ENCODE measurements around the gene IL36G. TPM values are rescaled to one million over a fixed set of nuclear protein-coding genes. Genes with fewer than 3 reads are reported as not detected.

IL36G gene
- total and polyA plus RNA-seq, 7 experiments from 2014 or later = not detected

DNA sequence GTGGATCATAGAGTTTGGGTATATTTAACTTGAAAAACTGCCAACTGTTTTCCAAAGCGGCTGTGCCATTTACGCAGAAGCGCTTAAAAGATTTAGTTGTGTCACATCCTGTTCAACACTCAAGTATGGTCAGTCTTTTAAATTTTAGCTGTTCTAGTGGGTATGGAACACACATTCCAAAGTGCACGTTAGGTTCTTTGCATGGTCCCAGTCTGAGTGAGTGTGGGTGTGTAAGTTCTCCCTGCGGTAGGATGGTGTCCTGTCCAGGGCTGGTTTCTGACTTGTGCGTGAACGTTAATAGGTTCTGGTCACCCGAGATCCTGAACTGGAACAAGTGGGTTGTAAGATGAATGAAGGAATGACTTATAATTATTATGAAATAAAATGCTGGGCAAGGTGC, 28.4 kb upstream of the IL36G start:
- ChIA-PET CTCF (no interaction called here), POLR2A (no interaction called here)
- no peak overlapping the region for H3K4me3 Mint-ChIP-seq
- H3K27me3 Mint-ChIP-seq = peaks cover 4 to 43% (median 13%) of the 10 kb centered on the region in 5 donors
- H3K36me3 Mint-ChIP-seq = no peaks in the 10 kb centered on the region
- DNase-seq (no peak), ATAC-seq (no peak)
- peaks cover 0 to 9% (median 0%) of the 10 kb centered on the region in 11 donors for H3K9me3 Mint-ChIP-seq
- no peak overlapping the region for H3K27ac ChIP-seq (ENCODE audit: low read depth, low read length)
- intact Hi-C loops (cut with micrococcal nuclease) = no loop called here
- peaks cover 0 to 7% (median 0%) of the 10 kb centered on the region in 3 experiments for H3K9me3 ChIP-seq (ENCODE audit: control insufficient read depth in 2 of 3, low read length in 3 of 3)
- H3K4me1 ChIP-seq (ENCODE audit: control insufficient read depth in 2 of 2, insufficient read depth in 2 of 2, low read length in 2 of 2) = no peaks in the 10 kb centered on the region
- no peak overlapping the region for H3K4me3 ChIP-seq (ENCODE audit: low read length)
- H3K27me3 ChIP-seq (ENCODE audit: control insufficient read depth in 2 of 2, insufficient read depth in 2 of 2, low read length in 2 of 2) = no peaks in the 10 kb centered on the region
- no peaks in the 10 kb centered on the region for H3K36me3 ChIP-seq (ENCODE audit: control insufficient read depth in 2 of 3, insufficient read depth in 3 of 3, low read length in 3 of 3)
- H3K4me1 Mint-ChIP-seq = no peaks in the 10 kb centered on the region
- H3K27ac Mint-ChIP-seq = no peak overlapping the region

DNA sequence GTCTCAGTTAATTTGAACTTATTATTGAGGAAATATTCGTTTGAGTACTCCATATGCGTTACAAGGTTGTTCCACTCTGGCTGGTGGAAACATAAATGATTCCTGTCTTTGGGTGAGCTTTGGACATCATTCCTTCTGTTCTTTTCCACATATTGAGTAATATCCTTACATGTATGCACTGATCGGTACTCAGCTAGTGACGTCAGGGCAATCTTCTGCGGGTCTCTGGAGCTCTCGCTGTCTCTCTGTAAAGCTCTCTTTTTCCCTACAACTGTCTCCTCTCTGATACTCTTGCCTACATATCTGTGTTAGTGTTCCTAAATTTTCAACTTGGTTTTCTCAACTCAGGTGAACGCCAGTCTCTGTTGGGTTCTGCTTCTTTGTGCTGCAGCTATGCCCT, 23.4 kb upstream of the IL36G start:
- H3K27ac ChIP-seq (ENCODE audit: low read depth, low read length) = no peak overlapping the region

DNA sequence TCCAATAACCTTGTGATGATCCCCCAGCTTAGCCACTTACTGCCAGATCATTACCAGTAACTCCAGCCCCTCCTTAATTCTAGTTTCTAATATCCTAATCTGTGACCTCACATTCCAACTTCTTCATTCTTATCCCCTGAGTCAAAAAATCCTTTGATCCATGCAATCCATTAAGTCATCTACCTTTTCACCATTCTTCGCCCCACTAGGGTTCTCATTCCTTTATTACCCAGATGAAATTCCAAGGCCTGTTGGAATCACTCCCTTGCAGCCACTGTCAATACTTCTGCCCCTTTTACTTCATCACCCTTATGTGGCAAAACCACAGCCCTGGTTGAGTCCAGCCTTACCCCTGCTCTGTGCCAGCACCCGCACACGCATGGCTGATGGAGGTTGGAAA, 20.3 kb upstream of the IL36G start:
- peaks cover 0 to 13% (median 0%) of the 10 kb centered on the region in 5 donors for H3K27me3 Mint-ChIP-seq
- POLR2A ChIA-PET = no interaction called here
- H3K4me3 Mint-ChIP-seq = no peak overlapping the region
- no peak for ATAC-seq
- intact Hi-C loops (cut with micrococcal nuclease) = no loop called here
- no peaks in the 10 kb centered on the region for H3K36me3 ChIP-seq (ENCODE audit: control insufficient read depth in 2 of 3, insufficient read depth in 3 of 3, low read length in 3 of 3)
- no peaks in the 10 kb centered on the region for H3K9me3 ChIP-seq (ENCODE audit: control insufficient read depth in 2 of 3, low read length in 3 of 3)
- no peak for DNase-seq
- no peaks in the 10 kb centered on the region for H3K4me1 Mint-ChIP-seq
- no peaks in the 10 kb centered on the region for H3K4me1 ChIP-seq (ENCODE audit: control insufficient read depth in 2 of 2, insufficient read depth in 2 of 2, low read length in 2 of 2)
- no peaks in the 10 kb centered on the region for H3K36me3 Mint-ChIP-seq
- peaks cover 0 to 4% (median 0%) of the 10 kb centered on the region in 11 donors for H3K9me3 Mint-ChIP-seq
- H3K27ac Mint-ChIP-seq = no peak overlapping the region
- CTCF ChIA-PET = interaction anchor here (0.9 to 1.0 kb wide), 2 partner anchors 10 to 28 kb away, joined by 3 read pairs; no protein-coding TSS in a partner anchor
- H3K27me3 ChIP-seq (ENCODE audit: control insufficient read depth in 2 of 2, insufficient read depth in 2 of 2, low read length in 2 of 2) = no peaks in the 10 kb centered on the region
- H3K27ac ChIP-seq (ENCODE audit: low read depth, low read length) = no peak overlapping the region
- H3K4me3 ChIP-seq (ENCODE audit: low read length) = no peak overlapping the region

More for the DNA sequence above, 23.4 kb upstream of the IL36G start:
- no peak overlapping the region for H3K27ac Mint-ChIP-seq
- no peak overlapping the region for H3K4me3 Mint-ChIP-seq
- H3K9me3 Mint-ChIP-seq = peaks cover 0 to 7% (median 0%) of the 10 kb centered on the region in 11 donors
- CTCF ChIA-PET = interaction anchor here (0.7 to 1.8 kb wide), 3 partner anchors 9 to 126 kb away, joined by 3 to 6 read pairs (median 3); no protein-coding TSS in a partner anchor
- no peaks in the 10 kb centered on the region for H3K27me3 ChIP-seq (ENCODE audit: control insufficient read depth in 2 of 2, insufficient read depth in 2 of 2, low read length in 2 of 2)
- H3K4me3 ChIP-seq (ENCODE audit: low read length) = no peak overlapping the region
- POLR2A ChIA-PET = no interaction called here
- no peaks in the 10 kb centered on the region for H3K4me1 Mint-ChIP-seq
- ATAC-seq (no peak), DNase-seq (no peak)
- H3K4me1 ChIP-seq (ENCODE audit: control insufficient read depth in 2 of 2, insufficient read depth in 2 of 2, low read length in 2 of 2) = no peaks in the 10 kb centered on the region
- intact Hi-C loops (cut with micrococcal nuclease) = no loop called here
- no peaks in the 10 kb centered on the region for H3K36me3 ChIP-seq (ENCODE audit: control insufficient read depth in 2 of 3, insufficient read depth in 3 of 3, low read length in 3 of 3)
- no peaks in the 10 kb centered on the region for H3K9me3 ChIP-seq (ENCODE audit: control insufficient read depth in 2 of 3, low read length in 3 of 3)
- H3K27me3 Mint-ChIP-seq = peaks cover 4 to 34% (median 11%) of the 10 kb centered on the region in 5 donors
- H3K36me3 Mint-ChIP-seq = no peaks in the 10 kb centered on the region

DNA sequence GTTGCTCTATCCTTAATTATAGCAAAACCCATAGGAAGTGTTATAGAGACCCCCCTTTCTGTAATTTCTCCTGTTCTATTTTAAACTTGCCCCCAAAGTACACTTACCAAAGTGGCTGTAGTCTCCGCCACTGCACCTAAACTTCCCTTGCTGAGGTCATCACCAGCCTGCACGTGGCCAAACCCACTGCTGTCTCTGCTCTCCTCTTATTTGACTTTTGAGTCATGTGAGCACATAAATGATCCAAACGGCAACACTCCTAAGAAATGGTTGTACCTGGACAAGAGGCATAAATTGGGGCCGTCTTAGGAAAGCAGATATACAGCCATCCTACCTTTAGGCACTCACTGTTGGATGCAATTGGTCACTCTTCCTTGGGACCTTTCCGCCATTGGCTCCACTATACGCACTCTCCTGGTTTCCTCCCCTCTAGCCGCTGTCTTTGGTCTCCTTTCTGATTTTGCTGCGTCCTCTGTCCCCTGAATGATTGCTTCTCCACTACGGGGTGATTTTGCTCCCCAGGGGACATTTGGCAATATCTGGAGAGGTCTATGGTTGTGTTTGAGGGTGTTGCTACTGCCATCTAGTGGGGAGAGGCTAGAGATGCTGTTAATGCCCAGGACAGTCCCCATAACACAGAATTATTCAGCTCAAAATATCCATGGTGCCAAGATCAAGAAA, 19.2 kb upstream of the IL36G start:
- no peaks in the 10 kb centered on the region for H3K9me3 ChIP-seq (ENCODE audit: control insufficient read depth in 2 of 3, low read length in 3 of 3)
- ChIA-PET CTCF (interaction anchor here (0.6 to 1.4 kb wide), 4 partner anchors 19 to 37 kb away, joined by 3 to 9 read pairs (median 4); partner anchors contain the start of gene IL36G), POLR2A (interaction anchor here (1.0 kb wide), 1 partner anchor 182 kb away, joined by 3 read pairs; no protein-coding TSS in a partner anchor)
- H3K4me3 ChIP-seq (ENCODE audit: low read length) = no peak overlapping the region
- Mint-ChIP-seq H3K27ac (no peak overlapping the region), H3K4me3 (no peak overlapping the region), H3K9me3 (no peaks in the 10 kb centered on the region), H3K36me3 (no peaks in the 10 kb centered on the region), H3K27me3 (peaks cover 0 to 8% (median 0%) of the 10 kb centered on the region in 5 donors), H3K4me1 (no peaks in the 10 kb centered on the region)
- no peaks in the 10 kb centered on the region for H3K27me3 ChIP-seq (ENCODE audit: control insufficient read depth in 2 of 2, insufficient read depth in 2 of 2, low read length in 2 of 2)
- H3K36me3 ChIP-seq (ENCODE audit: control insufficient read depth in 2 of 3, insufficient read depth in 3 of 3, low read length in 3 of 3) = no peaks in the 10 kb centered on the region
- DNase-seq (peak in 6 of 9 donors; percentile 24 to 63 (median 52)), ATAC-seq (peak; percentile 87)
- intact Hi-C loops (cut with micrococcal nuclease) = loop anchor here (1.0 kb wide), 2 partner anchors 38 to 209 kb away; no protein-coding TSS in a partner anchor
- H3K27ac ChIP-seq (ENCODE audit: low read depth, low read length) = no peak overlapping the region
- no peaks in the 10 kb centered on the region for H3K4me1 ChIP-seq (ENCODE audit: control insufficient read depth in 2 of 2, insufficient read depth in 2 of 2, low read length in 2 of 2)

DNA sequence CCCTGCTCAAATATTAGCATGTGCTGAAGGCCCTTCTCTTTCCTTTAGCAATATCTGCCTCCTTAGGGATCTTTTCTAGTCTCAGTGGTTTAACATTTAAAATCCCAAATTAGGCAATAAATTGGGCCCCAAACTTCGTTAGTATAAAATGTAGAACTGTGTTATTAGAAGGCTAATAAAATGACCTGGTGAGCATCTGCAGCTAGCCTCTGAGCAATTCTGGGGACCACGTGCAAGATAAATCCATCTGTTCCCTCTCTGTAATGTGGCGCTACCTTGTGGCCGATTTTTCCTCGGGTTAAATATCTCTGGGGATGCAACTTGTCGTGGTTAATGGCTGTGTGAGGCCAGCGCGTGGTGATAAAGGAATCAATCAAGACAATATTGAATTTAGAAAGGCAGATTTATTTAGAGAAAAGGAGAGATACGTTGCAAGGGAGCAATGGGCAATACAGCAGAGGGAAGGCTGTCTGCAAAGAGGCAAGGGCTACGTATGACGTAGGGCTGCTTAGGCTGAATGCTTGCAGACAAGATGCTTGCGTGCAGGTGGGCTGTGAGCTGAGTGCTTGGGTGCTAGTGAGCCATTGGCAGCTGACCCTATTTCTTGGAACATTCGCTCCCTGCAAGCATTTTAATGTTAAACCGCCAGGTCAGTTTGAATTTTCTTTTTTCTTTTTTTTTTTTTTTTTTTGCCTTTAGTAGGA, 18.5 kb upstream of the IL36G start:
- Mint-ChIP-seq H3K4me1 (no peaks in the 10 kb centered on the region), H3K36me3 (no peaks in the 10 kb centered on the region), H3K27ac (no peak overlapping the region), H3K9me3 (no peaks in the 10 kb centered on the region), H3K27me3 (peaks cover 0 to 8% (median 0%) of the 10 kb centered on the region in 5 donors), H3K4me3 (no peak overlapping the region)
- Histone ChIP-seq H3K27ac (ENCODE audit: low read depth, low read length) (no peak overlapping the region), H3K9me3 (ENCODE audit: control insufficient read depth in 2 of 3, low read length in 3 of 3) (no peaks in the 10 kb centered on the region), H3K4me1 (ENCODE audit: control insufficient read depth in 2 of 2, insufficient read depth in 2 of 2, low read length in 2 of 2) (no peaks in the 10 kb centered on the region), H3K27me3 (ENCODE audit: control insufficient read depth in 2 of 2, insufficient read depth in 2 of 2, low read length in 2 of 2) (no peaks in the 10 kb centered on the region), H3K36me3 (ENCODE audit: control insufficient read depth in 2 of 3, insufficient read depth in 3 of 3, low read length in 3 of 3) (no peaks in the 10 kb centered on the region), H3K4me3 (ENCODE audit: low read length) (no peak overlapping the region)
- CTCF ChIA-PET = interaction anchor here (0.6 to 1.4 kb wide), 4 partner anchors 18 to 211 kb away, joined by 3 to 9 read pairs (median 4); partner anchors contain the start of gene IL36G
- POLR2A ChIA-PET = interaction anchor here (1.0 kb wide), 1 partner anchor 183 kb away, joined by 3 read pairs; no protein-coding TSS in a partner anchor
- DNase-seq (peak in 1 of 9 donors; percentile 5), ATAC-seq (no peak)
- intact Hi-C loops (cut with micrococcal nuclease) = loop anchor here in 1 of 2 donors (1.0 kb wide), 1 partner anchor 37 kb away; no protein-coding TSS in a partner anchor

DNA sequence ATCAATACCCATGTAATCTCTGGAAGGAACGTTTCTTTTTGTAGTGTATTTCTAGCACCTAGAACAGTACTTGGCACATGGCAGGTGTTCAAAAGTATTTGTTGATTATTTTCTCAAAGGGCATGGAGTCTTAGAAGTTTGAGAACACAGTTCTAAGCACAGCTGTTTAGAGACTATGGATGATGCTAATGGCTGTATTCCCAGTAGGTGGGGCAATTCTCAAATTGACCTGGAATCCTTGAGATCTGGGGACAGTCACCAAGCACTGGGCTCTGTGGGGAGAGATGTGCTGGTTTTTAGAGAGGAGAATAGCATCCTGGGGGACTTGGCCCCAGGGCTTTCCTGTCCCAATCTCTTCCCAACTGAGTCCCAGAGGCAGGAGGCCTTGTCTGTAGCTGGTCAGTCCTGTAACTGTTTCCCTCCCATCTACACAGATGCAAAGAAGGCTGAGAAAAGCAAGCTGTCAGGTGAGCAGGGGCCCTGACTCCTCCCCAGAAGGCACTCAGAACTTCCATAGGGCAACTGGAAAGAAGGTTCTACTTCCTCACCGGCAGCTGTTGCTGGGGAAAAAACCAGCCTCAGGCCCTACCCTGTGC, 17.5 kb upstream of the IL36G start:
- Mint-ChIP-seq H3K36me3 (no peaks in the 10 kb centered on the region), H3K9me3 (no peaks in the 10 kb centered on the region), H3K27me3 (peaks cover 0 to 4% (median 0%) of the 10 kb centered on the region in 5 donors), H3K4me1 (no peaks in the 10 kb centered on the region), H3K4me3 (no peak overlapping the region), H3K27ac (no peak overlapping the region)
- intact Hi-C loops (cut with micrococcal nuclease) = no loop called here
- Histone ChIP-seq H3K27ac (ENCODE audit: low read depth, low read length) (no peak overlapping the region), H3K27me3 (ENCODE audit: control insufficient read depth in 2 of 2, insufficient read depth in 2 of 2, low read length in 2 of 2) (no peaks in the 10 kb centered on the region), H3K36me3 (ENCODE audit: control insufficient read depth in 2 of 3, insufficient read depth in 3 of 3, low read length in 3 of 3) (no peaks in the 10 kb centered on the region), H3K4me1 (ENCODE audit: control insufficient read depth in 2 of 2, insufficient read depth in 2 of 2, low read length in 2 of 2) (no peaks in the 10 kb centered on the region), H3K4me3 (ENCODE audit: low read length) (no peak overlapping the region), H3K9me3 (ENCODE audit: control insufficient read depth in 2 of 3, low read length in 3 of 3) (no peaks in the 10 kb centered on the region)
- ChIA-PET POLR2A (interaction anchor here (0.7 kb wide), 1 partner anchor 13 kb away, joined by 3 read pairs; no protein-coding TSS in a partner anchor), CTCF (interaction anchor here (0.9 to 1.0 kb wide), 3 partner anchors 9 to 212 kb away, joined by 3 to 4 read pairs (median 3); no protein-coding TSS in a partner anchor)
- ATAC-seq = no peak
- DNase-seq = no peak
